Activated CD4-positive, alpha-beta T cell treated with anti-CD3 and anti-CD28 coated beads for 24 hours (primary cell): ENCODE data around the gene TRIM26.
"Not testable (repeated sequence)": the region's sequence is repeated elsewhere in the genome, so short reads cannot be mapped to it uniquely, and the experiment has no call there.

Experiments used
- DNase-seq, 2 donors: peaks; one replicate each; pipeline ENCODE4 v3.0.0-alpha.2; 2020; ENCODE audit warnings: low read depth in 2 of 2

Gene TRIM26

GRCh38 chr6:30169658-30170614 is 43.3 kb downstream of the TRIM26 start:
- no peak for DNase-seq

- DNase-seq = no peak
Measured at GRCh38 chr6:30168741-30169140, 44.5 kb downstream of the TRIM26 start.

GRCh38 chr6:30167101-30167500 is 46.1 kb downstream of the TRIM26 start:
- DNase-seq = no peak

GRCh38 chr6:30165238-30165637 is 48.0 kb downstream of the TRIM26 start:
- DNase-seq = not testable (repeated sequence)

GRCh38 chr6:30164714-30165113 is 48.5 kb downstream of the TRIM26 start:
- DNase-seq = no peak

GRCh38 chr6:30163918-30164654 is 49.1 kb downstream of the TRIM26 start:
- DNase-seq = no peak

GRCh38 chr6:30163090-30163917 is 49.9 kb downstream of the TRIM26 start, which contains the start of gene TRIM15:
TRIM15 (plus strand) TSS chr6:30163546; CDS start chr6:30163685, 139 bp downstream.
- DNase-seq = peak; percentile 33 to 55

GRCh38 chr6:30162265-30163089 is 50.7 kb downstream of the TRIM26 start:
- no peak for DNase-seq

- no peak for DNase-seq
Measured at GRCh38 chr6:30160785-30161531, 52.2 kb downstream of the TRIM26 start, which contains the start of gene TRIM10. TRIM10 (minus strand) TSS chr6:30161211; CDS start chr6:30160858, 353 bp downstream.

- no peak for DNase-seq
Measured at GRCh38 chr6:30160008-30160784, 53.0 kb downstream of the TRIM26 start.

- DNase-seq = no peak
Measured at GRCh38 chr6:30158475-30159040, 54.6 kb downstream of the TRIM26 start.

- DNase-seq = no peak
Measured at GRCh38 chr6:30157999-30158398, 55.2 kb downstream of the TRIM26 start.

GRCh38 chr6:30157581-30157980 is 55.6 kb downstream of the TRIM26 start:
- no peak for DNase-seq

- no peak for DNase-seq
Measured at GRCh38 chr6:30156774-30157173, 56.4 kb downstream of the TRIM26 start.

GRCh38 chr6:30156262-30156599 is 57.0 kb downstream of the TRIM26 start:
- DNase-seq = no peak

GRCh38 chr6:30155520-30156261 is 57.5 kb downstream of the TRIM26 start:
- no peak for DNase-seq

- DNase-seq = no peak
Measured at GRCh38 chr6:30154709-30155519, 58.3 kb downstream of the TRIM26 start.
